ENCODE data around the gene SOX2. TPM values are rescaled to one million over a fixed set of nuclear protein-coding genes. Genes with fewer than 3 reads are reported as not detected.

The SOX2 gene
- total RNA-seq, 1 experiment from 2014 or later: 25.6 TPM

GRCh38 chr3:181712553-181713279 lies 991 bp downstream of the SOX2 start:
- peaks cover 9% of the 10 kb centered on the region; the same call in 1 of the 2 replicates for H3K36me3 ChIP-seq
- H3K9me3 ChIP-seq (replicated peaks): no peaks in the 10 kb centered on the region
- H3K27ac ChIP-seq: peak overlapping the region; percentile 68
- peak in 1 of 2 experiments; percentile 68 for DNase-seq (ENCODE audit: low read depth in 1 of 2, low spot score in 2 of 2)
- no peaks in the 10 kb centered on the region for H3K27me3 ChIP-seq (replicated peaks)
- peaks cover 26% of the 10 kb centered on the region for H3K4me1 ChIP-seq (replicated peaks)
- H3K4me3 ChIP-seq: peak overlapping the region; percentile 77

GRCh38 chr3:181713280-181713647 lies 1.5 kb downstream of the SOX2 start:
- Histone ChIP-seq H3K27me3 (replicated peaks) (no peaks in the 10 kb centered on the region), H3K27ac (peak overlapping the region; percentile 68), H3K36me3 (peaks cover 9% of the 10 kb centered on the region; the same call in 1 of the 2 replicates), H3K4me3 (peak overlapping the region; percentile 77), H3K4me1 (replicated peaks) (peaks cover 31% of the 10 kb centered on the region), H3K9me3 (replicated peaks) (no peaks in the 10 kb centered on the region)
- no peak for DNase-seq (ENCODE audit: low read depth in 1 of 2, low spot score in 2 of 2)

GRCh38 chr3:181713676-181714612 lies 2.2 kb downstream of the SOX2 start:
- Histone ChIP-seq H3K27me3 (replicated peaks) (no peaks in the 10 kb centered on the region), H3K4me1 (replicated peaks) (peaks cover 37% of the 10 kb centered on the region), H3K36me3 (peaks cover 9% of the 10 kb centered on the region; the same call in 1 of the 2 replicates), H3K4me3 (peak overlapping the region; percentile 77), H3K27ac (peak overlapping the region; percentile 66), H3K9me3 (replicated peaks) (no peaks in the 10 kb centered on the region)
- no peak for DNase-seq (ENCODE audit: low read depth in 1 of 2, low spot score in 2 of 2)

- H3K9me3 ChIP-seq (replicated peaks): no peaks in the 10 kb centered on the region
- DNase-seq (ENCODE audit: low read depth in 1 of 2, low spot score in 2 of 2): peak in 1 of 2 experiments; percentile 73
- peak overlapping the region; percentile 77 for H3K4me3 ChIP-seq
- H3K4me1 ChIP-seq (replicated peaks): peaks cover 27% of the 10 kb centered on the region
- no peaks in the 10 kb centered on the region for H3K27me3 ChIP-seq (replicated peaks)
- H3K36me3 ChIP-seq: peaks cover 14% of the 10 kb centered on the region; the same call in 1 of the 2 replicates
- H3K27ac ChIP-seq: peak overlapping the region; percentile 66
Observed at GRCh38 chr3:181715571-181716340, 4.0 kb downstream of the SOX2 start.

GRCh38 chr3:181716966-181717365 lies 5.2 kb downstream of the SOX2 start:
- Histone ChIP-seq H3K4me3 (peak overlapping the region; percentile 77), H3K36me3 (peaks cover 14% of the 10 kb centered on the region; the same call in 1 of the 2 replicates), H3K27me3 (replicated peaks) (no peaks in the 10 kb centered on the region), H3K4me1 (replicated peaks) (peaks cover 25% of the 10 kb centered on the region), H3K9me3 (replicated peaks) (no peaks in the 10 kb centered on the region), H3K27ac (peak overlapping the region; percentile 66)
- peak in 1 of 2 experiments; percentile 47 for DNase-seq (ENCODE audit: low read depth in 1 of 2, low spot score in 2 of 2)

DNA sequence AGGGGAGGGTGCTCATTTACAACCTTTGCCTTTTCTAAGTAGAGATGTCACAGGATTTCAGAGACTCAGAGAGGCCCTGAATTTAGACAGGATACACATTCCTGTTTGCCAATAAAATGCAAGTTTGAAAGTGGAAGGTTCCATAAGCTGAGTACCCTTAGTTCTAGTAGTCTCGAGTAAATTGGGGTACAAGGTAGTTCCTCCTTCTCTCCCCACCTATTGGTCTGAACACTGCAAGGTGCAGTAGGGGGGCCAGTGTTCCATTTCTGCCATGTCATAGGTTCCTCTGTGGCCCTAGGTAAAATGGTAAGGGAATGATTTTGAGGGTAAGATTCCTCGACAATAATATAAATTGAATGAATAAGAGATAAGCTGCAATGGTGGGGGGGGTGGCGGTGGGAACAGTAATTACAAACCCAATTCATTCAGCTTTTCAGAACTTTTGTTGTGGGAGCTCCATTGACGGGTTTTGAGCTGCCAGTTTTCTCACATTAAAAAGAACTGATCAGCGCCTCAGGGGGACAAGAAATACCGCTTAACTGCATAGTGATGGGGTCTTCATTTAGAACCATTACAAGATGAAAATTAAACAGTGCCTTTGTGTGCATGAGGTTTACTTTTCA lies 5.9 kb downstream of the SOX2 start:
- H3K9me3 ChIP-seq (replicated peaks): no peaks in the 10 kb centered on the region
- H3K4me1 ChIP-seq (replicated peaks): peaks cover 25% of the 10 kb centered on the region
- H3K27ac ChIP-seq: peak overlapping the region; percentile 66
- DNase-seq (ENCODE audit: low read depth in 1 of 2, low spot score in 2 of 2): peak in 1 of 2 experiments; percentile 45
- peak overlapping the region; percentile 77; the same call in 1 of the 2 replicates for H3K4me3 ChIP-seq
- H3K27me3 ChIP-seq (replicated peaks): no peaks in the 10 kb centered on the region
- peaks cover 10% of the 10 kb centered on the region for H3K36me3 ChIP-seq

DNA sequence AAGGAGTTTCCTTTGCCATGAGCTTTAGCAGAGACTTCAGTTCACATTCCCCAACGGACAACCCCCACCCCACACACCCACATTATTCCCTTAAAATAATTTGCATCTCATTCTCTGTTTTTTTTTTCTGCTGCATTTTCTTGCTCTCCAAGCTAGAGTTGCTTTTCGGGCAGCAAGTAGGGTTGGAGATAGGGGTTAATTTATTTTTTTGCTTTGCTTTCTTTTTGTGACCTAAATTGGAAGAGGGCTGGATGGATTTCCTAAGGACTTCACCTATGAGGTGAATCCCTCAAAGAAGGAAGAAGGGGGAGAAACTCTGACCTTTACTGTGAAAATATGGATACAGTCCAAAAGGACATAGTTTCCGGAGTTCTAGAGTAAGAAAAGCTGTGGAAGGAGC lies 6.6 kb downstream of the SOX2 start:
- H3K4me1 ChIP-seq (replicated peaks): peaks cover 25% of the 10 kb centered on the region
- no peak for DNase-seq (ENCODE audit: low read depth in 1 of 2, low spot score in 2 of 2)
- no peak overlapping the region for H3K4me3 ChIP-seq
- H3K36me3 ChIP-seq: peaks cover 5% of the 10 kb centered on the region
- no peaks in the 10 kb centered on the region for H3K9me3 ChIP-seq (replicated peaks)
- 0 out of 2 replicates have a peak overlapping the region, but pooled peaks have one; percentile 66 for H3K27ac ChIP-seq
- no peaks in the 10 kb centered on the region for H3K27me3 ChIP-seq (replicated peaks)

DNA sequence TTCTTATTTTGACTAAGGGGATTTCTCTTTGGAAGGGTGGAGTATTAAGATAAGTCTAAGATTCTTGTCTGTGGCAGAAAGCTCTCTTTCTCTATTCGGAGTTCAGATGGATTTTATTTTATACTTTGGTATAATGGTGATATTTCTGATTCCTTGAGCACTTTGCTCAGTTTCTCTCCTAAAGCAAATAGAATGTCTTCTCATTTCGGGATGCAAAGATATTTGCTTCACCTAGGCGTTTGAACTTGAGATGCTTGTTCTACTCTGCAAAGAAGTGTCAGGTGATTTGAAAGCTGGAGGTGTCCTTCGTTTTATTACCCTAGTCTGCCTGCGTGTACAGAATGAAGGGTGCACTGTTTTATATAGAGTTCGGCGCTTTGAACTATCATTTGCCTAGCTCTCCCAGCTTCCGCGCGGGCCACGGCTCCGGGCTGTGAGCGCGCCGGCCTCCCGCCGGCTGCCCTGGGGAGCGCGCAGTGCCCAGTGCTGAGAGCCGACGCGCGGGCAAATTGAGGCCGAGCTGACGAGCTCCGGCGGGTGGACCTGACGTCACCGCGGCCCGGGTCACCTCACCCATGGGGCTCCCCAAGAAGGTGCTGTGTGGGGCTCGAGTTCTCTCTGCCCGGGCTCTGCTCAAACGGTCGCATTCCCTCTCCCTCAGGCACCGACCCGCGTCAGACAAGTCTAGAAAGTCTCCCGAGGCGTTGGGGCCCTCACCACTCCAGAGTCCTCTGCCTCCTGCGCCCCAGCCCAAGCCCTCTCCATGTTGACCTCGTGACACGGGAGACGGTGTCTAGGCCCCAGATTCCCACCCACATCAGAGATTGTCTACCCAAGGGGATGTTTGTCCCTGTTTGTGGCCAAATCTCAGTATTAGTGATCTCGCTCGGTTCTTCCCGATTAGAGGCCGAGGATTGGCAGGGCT lies 7.5 kb downstream of the SOX2 start:
- H3K9me3 ChIP-seq (replicated peaks): no peaks in the 10 kb centered on the region
- no peaks in the 10 kb centered on the region for H3K27me3 ChIP-seq (replicated peaks)
- H3K36me3 ChIP-seq: peaks cover 5% of the 10 kb centered on the region
- H3K4me1 ChIP-seq (replicated peaks): peaks cover 25% of the 10 kb centered on the region
- H3K27ac ChIP-seq: no peak overlapping the region
- no peak for DNase-seq (ENCODE audit: low read depth in 1 of 2, low spot score in 2 of 2)
- H3K4me3 ChIP-seq: no peak overlapping the region

DNA sequence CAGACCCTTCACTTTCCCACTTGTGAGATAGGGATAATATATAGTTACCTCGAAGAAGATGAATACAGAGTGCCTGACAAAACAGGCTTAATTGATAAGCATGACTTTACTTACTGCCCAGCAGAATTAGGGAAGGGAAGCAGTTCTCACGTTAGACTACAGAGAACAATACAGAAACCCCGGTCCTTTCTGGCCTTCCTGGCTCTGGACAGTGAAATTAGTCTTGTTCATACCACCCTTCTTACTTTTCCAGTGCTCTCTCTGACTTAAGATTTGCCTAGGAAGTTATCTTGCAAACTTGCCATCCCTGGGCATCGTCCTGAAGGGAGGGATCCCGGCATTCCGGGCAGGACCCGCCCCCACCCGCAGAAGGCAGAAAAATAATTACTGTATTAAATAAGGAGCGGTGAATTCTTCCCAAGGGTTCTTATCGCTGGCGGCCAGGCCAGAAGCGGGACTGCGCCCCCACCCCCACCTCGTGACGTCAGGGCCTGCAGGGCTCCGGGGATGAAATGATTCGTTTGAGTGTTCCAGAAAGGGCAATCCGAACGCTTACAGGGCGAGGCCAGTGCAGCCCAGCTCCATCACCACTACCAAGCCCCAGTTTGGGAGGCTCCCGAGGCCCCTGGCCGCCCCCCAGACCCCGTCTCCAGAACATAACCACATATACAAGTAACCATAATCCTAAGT lies 8.4 kb downstream of the SOX2 start:
- Histone ChIP-seq H3K4me3 (no peak overlapping the region), H3K27me3 (replicated peaks) (no peaks in the 10 kb centered on the region), H3K27ac (no peak overlapping the region), H3K9me3 (replicated peaks) (no peaks in the 10 kb centered on the region), H3K4me1 (replicated peaks) (peaks cover 25% of the 10 kb centered on the region), H3K36me3 (peaks cover 5% of the 10 kb centered on the region)
- no peak for DNase-seq (ENCODE audit: low read depth in 1 of 2, low spot score in 2 of 2)

DNA sequence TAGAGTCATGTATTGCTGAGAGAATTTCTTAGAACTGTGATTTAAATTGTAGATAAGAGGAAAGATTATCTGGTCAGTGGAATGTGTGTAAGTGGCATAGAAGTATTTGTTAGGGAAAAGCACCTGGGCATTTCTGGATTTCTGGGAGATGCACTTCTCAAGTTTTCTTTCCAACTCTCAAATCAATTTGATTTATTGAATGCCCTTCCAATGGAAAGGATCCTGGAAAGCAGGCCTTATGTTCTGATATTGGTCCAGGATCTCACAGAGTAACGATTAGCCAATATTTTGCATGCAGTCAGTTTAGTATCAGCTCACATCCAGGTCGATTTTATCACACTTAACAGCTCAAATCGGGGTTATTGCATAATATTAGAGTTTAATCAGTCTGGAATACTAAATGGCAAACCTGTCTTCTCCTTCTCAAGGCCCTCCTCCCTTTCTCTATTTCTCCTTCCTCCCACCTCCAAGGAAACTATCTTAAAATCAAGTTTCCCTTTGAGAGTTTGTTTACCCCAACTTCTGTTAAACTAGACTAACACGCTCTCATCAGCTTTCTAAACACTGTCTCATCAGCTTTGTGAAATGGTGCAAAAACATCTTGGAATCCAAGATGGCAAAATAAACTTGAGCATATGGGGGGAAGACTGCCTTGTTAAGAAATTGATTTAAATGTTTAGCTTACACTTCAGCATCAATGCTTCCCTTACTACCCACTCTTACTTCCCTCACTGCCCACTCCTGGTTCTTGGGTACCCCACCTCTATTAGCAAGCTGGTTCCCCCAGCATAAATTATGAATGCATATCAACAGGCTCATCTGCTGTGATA lies 9.5 kb downstream of the SOX2 start:
- Histone ChIP-seq H3K36me3 (peaks cover 5% of the 10 kb centered on the region), H3K27me3 (replicated peaks) (no peaks in the 10 kb centered on the region), H3K9me3 (replicated peaks) (no peaks in the 10 kb centered on the region), H3K4me1 (replicated peaks) (peaks cover 27% of the 10 kb centered on the region), H3K27ac (no peak overlapping the region), H3K4me3 (no peak overlapping the region)
- no peak for DNase-seq (ENCODE audit: low read depth in 1 of 2, low spot score in 2 of 2)

DNA sequence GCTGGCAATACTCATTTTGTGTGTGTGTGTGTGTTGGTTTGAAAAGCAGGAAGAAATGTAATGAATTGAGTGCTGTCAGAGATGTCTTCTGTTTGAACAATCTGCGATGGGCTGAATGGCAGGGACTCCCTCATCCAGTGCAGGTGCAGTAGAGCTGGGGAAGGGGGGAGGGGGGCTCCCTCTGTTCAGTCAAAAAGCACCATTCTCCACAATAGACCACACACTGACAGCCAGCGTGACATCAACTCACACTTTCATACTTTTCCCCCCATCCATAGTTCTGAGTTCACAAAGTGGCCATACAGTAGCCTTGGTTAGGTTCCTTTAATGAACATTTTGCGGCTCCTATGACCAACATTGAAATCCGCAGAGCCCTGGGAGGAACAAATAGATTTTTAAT lies 10.4 kb downstream of the SOX2 start:
- H3K27me3 ChIP-seq (replicated peaks): no peaks in the 10 kb centered on the region
- no peak overlapping the region for H3K4me3 ChIP-seq
- H3K4me1 ChIP-seq (replicated peaks): peaks cover 27% of the 10 kb centered on the region
- no peak overlapping the region for H3K27ac ChIP-seq
- peaks cover 5% of the 10 kb centered on the region for H3K36me3 ChIP-seq
- DNase-seq (ENCODE audit: low read depth in 1 of 2, low spot score in 2 of 2): no peak
- H3K9me3 ChIP-seq (replicated peaks): no peaks in the 10 kb centered on the region
